A549 treated with ZK216348 at 1 μM for 4 hours (cell line): ENCODE measurements around the gene SRP54. TPM values are rescaled to one million over a fixed set of nuclear protein-coding genes. Genes with fewer than 3 reads are reported as not detected.

Source experiments
- total RNA-seq: library from RNA; stranded (reverse); fragments of 200-300 nt; extraction: Qiagen RNA extraction; gene quantifications from 5 replicates; pipeline ENCODE4 v1.2.3, GENCODE V29; 2022; ENCODE audit warnings: low read depth

Gene SRP54
- total RNA-seq: 50.8 to 77.7 TPM (median 59.1 TPM) in 5 replicates

GRCh38 chr14:34982421-34983147 is at the start of gene SRP54:
SRP54 (plus strand) TSS chr14:34982992; CDS start chr14:34996710, 13,718 bp downstream.

GRCh38 chr14:35046048-35046750 is 63.4 kb downstream of the SRP54 start, which contains the start of gene FAM177A1:
FAM177A1 (plus strand) TSS chr14:35046272; CDS start chr14:35046464, 192 bp downstream.

Other genes with a start within 250 kb of the SRP54 start
- gene BAZ1A, start 107.6 kb upstream of the SRP54 start, total RNA-seq: 21.2 to 41.5 TPM (median 29.5 TPM) in 5 replicates
- gene FAM177A1, start 63.3 kb downstream of the SRP54 start, total RNA-seq: 95.4 to 113 TPM (median 103 TPM) in 5 replicates
- gene PPP2R3C, start 139.0 kb downstream of the SRP54 start, total RNA-seq: 20.3 to 34.5 TPM (median 24.2 TPM) in 5 replicates
- gene PRORP, start 139.6 kb downstream of the SRP54 start, total RNA-seq: 28.2 to 39.0 TPM (median 35.8 TPM) in 5 replicates